Heart left ventricle (tissue), 13 donors: Measurements from ENCODE around the gene AFF3.

Experiments
- CTCF ChIP-seq, 12 donors: fragments of 200-600 bp; sonication (generic) in 4 of 12; IDR thresholded peaks; one replicate each; pipeline versions ENCODE4 v1.5.0 to v1.8.0; 2018 to 2022; ENCODE audit warnings: antibody characterized with exemption in 12 of 12, mild to moderate bottlenecking in 5 of 12
- POLR2A ChIP-seq, 2 donors: fragments of 450-650 bp; IDR thresholded peaks; one replicate each; pipeline ENCODE4 v1.6.1; 2017; ENCODE audit warnings: antibody characterized with exemption in 2 of 2, mild to moderate bottlenecking in 2 of 2, moderate library complexity in 2 of 2
- donor health status: ischemic (EF 13 %, LVEDD 7.1; RV severe dilation, severe dysfunction).
- donor health status: DM: no; HTN: yes; CAD: no.
- donor health status: DM: no; HTN: no; CAD: no.
- donor health status: ischemic (EF 25% LVEDD 6.9; RV normal size, moderate dysfunction).
- donor health status: ischemic (EF 25% LVEDD 5.7; RV mildly dilated, moderate dysfunction).
- donor health status: ischemic (EF 35%, LVEDD 5.7; RV mildly dilated, moderate dysfunction).
- donor health status: nonischemic (EF 11% LVEDD 7.7; RV severe dilation, severe dysfunction).
- donor health status: DM: yes; HTN: yes; CAD: no.
- donor health status: PGD.
- donor health status: ischemic (EF 29% LVEDD 5.4; RV normal size, mild dysfunction).
- donor health status: nonischemic (EF 23%, LVEDD 6.1; RV moderate dilation, normal function).

- TF ChIP-seq CTCF (IDR thresholded peaks at IDR 0.05) = no peak
- TF ChIP-seq POLR2A (IDR thresholded peaks at IDR 0.05) = no peak
Observed at GRCh38 chr2:99624677-99625076, 517.7 kb downstream of the AFF3 start.
